GM12865 (cell line): ENCODE data around the gene LTBP1.

Source experiments
- DNase-seq: peaks from one replicate; pipeline ENCODE4 v3.0.0; 2010; ENCODE audit warnings: low read depth
- H3K4me3 ChIP-seq: 2 replicates; pipeline ENCODE4 v1.5.1; 2011; ENCODE audit warnings: mild to moderate bottlenecking, low read depth, low read length, control low read depth
- TF ChIP-seq, protein P1 (sequence below): IDR thresholded peaks from 2 replicates; pipeline ENCODE4 v1.5.1; 2011; ENCODE audit warnings: low read length, control low read depth, low read depth, inconsistent platforms; ENCODE audit not compliant: insufficient read depth; ENCODE audit errors: missing control alignments

LTBP1 gene

DNA sequence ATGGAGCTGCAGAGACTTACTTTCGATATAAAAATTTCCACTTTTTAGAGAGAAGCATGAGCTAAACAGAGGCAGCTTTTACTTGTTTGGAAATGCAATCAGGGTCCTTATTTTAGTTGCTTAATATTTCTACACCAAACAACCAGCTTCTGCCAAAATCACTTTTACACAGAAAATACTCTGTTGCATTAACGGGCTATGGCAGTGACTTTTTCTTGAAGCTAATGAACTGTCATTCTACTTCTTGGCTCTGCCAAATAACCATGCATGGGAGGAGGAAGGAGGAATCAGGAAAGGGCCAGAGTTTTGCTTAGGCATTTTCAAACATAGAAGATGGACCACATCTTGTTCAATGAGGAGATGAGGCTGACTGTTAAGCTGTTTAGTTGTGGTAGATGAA lies 23.6 kb upstream of the LTBP1 start:
- TF ChIP-seq, protein P1, sequence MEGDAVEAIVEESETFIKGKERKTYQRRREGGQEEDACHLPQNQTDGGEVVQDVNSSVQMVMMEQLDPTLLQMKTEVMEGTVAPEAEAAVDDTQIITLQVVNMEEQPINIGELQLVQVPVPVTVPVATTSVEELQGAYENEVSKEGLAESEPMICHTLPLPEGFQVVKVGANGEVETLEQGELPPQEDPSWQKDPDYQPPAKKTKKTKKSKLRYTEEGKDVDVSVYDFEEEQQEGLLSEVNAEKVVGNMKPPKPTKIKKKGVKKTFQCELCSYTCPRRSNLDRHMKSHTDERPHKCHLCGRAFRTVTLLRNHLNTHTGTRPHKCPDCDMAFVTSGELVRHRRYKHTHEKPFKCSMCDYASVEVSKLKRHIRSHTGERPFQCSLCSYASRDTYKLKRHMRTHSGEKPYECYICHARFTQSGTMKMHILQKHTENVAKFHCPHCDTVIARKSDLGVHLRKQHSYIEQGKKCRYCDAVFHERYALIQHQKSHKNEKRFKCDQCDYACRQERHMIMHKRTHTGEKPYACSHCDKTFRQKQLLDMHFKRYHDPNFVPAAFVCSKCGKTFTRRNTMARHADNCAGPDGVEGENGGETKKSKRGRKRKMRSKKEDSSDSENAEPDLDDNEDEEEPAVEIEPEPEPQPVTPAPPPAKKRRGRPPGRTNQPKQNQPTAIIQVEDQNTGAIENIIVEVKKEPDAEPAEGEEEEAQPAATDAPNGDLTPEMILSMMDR = no peak
- no peak overlapping the region for H3K4me3 ChIP-seq
- no peak for DNase-seq

GRCh38 chr2:32925283-32925815 lies 21.4 kb upstream of the LTBP1 start:
- no peak overlapping the region for H3K4me3 ChIP-seq
- TF ChIP-seq, protein P1 = no peak
- no peak for DNase-seq

DNA sequence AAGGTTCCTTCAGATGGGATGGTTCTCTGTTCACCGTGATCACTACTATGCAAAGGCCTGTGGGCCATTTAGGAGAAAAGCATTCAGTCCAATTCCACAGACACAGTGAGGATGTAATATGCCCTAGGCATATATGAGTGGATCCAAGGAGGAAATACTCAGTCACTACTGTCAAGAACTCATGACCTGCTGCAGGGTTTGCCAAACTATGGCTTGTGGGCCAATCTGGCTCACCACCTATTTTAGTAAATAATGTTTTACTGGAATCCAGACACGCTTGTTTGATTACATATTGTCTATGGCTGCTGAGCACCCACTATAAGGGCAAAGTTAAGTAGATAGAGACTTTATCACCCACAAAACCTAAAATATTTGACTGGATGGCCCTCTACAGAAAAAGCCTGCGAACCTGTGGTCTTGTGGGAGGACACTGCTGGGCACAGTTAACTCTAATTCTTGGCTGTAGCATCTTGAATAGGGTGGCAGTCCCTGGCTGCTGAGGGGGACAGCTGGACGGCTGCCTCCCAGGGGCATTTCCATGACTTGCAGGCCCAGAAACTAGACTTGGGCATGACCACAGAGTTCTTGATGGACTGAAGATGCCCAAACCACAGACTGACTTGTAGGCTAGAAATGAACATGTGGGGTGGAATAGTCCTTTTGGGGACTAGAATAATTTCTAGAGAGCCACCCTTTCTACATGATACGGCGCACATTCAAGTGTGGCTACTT lies 20.6 kb upstream of the LTBP1 start:
- H3K4me3 ChIP-seq = no peak overlapping the region
- TF ChIP-seq, protein P1 = no peak
- no peak for DNase-seq

DNA sequence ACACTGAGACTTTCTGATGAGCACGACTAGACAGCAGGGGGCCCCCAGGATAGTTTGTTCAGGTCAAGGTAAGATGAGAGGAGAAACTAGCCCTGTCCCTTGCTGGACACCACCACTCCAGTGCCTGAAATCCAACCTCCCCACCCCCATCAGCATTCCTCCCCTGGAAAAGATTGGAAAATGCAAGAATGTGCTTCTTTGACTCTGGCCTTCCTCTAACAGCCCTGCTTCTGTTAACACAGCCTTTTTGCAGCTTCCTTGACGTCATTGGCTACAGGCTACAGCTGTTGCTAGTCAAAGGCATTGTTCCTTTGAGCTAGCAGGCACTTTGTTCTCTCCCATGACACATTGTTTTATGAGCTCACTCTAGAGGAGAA lies 20.1 kb upstream of the LTBP1 start:
- DNase-seq = no peak
- no peak overlapping the region for H3K4me3 ChIP-seq
- TF ChIP-seq, protein P1 = no peak

DNA sequence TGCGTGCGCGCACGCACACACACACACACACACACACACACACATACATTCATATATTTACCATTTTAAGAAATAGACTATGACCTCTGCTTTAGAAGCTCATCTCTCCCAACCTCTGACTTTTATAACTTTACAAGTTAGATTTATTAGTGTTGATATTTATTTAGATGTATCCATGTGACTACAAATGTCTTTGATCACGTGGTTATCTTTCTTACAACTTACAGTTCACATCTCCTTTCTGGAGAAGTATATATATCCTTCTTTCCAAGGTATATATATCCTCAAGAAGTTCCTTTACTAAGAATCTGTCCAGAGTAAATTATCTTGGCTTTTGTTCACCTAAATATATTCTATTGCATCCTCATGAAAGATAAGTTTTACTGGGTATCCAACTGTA lies 16.3 kb upstream of the LTBP1 start:
- no peak for DNase-seq
- TF ChIP-seq, protein P1 = no peak
- no peak overlapping the region for H3K4me3 ChIP-seq

- no peak overlapping the region for H3K4me3 ChIP-seq
- DNase-seq = no peak
- TF ChIP-seq, protein P1 = no peak
These were observed 15.2 kb upstream of the LTBP1 start for GRCh38 chr2:32931519-32931918.
